NOMO-1 treated with dmso at 0.1 percent for 144 hours (cell line): Measurements from ENCODE around the gene DOCK3.
"Not testable (repeated sequence)": the region's sequence is repeated elsewhere in the genome, so short reads cannot be mapped to it uniquely, and the experiment has no call there.

Experiments
- DNase-seq: peaks from one replicate; lab custom pipeline; 2025; ENCODE audit not compliant: unreplicated experiment; lab: John Stamatoyannopoulos, UW

DOCK3 gene

DNA sequence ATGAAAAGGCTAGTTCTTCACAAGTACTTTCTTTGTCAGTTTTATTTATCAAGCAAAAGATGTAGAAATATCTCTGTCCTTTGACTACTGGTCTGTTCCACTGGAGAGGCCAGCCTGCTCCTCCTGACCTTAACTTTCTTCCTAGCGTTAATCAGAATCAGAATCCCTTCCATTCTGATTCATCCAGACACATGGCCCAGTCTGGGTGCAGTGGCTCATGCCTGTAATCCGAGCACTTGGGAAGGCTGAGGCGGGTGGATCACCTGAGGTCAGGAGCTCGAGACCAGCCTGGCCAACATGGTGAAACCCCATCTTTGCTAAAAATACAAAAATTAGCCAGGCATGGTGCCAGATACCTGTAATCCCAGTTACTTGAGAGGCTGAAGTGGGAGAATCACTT is 678.4 kb downstream of the DOCK3 start:
- DNase-seq = no peak

DNA sequence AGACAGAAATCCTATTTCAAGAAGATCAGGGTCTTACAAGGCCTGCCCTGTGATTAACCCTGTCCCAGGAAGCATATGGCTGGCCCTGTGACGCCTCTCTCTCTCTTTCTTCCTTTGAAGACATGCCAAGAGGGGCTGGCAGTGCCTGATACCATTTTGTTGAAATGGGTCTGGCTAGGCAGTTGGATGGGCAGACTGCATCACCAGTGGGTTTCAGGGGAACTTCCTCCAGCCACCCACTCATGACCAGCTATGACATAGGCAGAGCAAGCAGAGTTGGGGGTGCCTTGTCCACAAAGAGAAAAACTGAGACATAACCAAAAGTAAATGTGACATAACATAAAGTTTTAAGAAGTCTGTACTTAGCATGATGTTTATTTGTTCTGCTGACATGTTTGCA is 679.0 kb downstream of the DOCK3 start:
- no peak for DNase-seq

DNA sequence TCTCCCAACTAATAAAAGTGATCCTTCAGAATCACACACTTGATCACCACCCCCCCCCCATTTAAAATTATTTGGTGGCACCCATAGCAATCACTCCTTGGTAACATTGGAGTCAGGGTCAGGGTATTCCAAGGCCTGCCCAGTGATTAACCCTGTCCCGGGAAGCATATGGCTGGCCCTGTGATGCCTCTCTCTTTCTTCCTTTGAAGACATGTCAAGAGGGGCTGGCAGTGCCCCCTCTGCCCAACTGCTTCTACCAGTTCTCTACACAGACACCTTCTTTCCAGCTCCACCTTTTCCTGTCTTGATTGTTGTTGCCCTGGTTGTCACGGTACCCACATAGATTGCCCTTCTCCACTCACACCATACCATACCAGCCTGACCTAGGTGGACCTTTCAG is 679.4 kb downstream of the DOCK3 start:
- no peak for DNase-seq

DNA sequence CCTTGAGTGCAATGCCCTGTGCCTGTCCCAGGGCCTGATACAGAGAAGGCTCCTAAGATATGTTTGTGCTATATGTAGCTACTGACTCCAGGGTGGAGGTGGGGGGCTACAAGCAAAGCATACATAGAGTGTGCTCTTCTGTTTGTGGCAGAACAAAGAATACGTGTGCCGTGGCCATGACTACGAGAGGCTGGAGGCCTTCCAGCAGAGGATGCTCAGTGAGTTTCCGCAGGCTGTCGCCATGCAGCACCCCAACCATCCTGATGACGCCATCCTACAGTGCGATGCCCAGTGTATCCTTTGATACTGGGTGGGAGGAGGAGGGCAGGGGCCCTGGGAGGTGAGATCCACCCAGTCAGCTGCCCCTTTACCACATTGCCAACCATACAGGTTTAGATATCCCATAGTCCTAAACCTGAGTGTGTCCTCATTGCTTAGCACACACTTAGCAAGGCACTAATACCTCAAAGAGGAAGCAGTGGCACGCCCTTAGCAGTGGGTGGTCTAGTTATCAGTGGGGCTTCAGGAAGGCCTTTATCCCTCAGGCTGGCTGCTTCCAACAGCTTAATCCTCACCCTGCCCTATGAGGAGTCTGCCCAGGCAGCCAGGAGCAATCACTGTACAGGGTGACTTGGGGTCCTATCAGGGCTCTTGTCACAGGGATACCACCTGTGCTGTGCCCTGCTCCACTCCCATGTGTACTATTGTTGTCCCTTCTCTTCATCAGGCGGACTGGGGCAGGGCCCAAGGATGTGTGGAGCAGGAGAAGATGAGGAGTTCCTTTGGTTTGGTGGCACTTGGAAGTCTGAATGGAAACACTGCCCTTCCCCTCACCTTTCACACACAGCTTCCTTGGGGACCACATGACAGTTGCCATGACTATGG is 680.2 kb downstream of the DOCK3 start:
- DNase-seq = no peak

DNA sequence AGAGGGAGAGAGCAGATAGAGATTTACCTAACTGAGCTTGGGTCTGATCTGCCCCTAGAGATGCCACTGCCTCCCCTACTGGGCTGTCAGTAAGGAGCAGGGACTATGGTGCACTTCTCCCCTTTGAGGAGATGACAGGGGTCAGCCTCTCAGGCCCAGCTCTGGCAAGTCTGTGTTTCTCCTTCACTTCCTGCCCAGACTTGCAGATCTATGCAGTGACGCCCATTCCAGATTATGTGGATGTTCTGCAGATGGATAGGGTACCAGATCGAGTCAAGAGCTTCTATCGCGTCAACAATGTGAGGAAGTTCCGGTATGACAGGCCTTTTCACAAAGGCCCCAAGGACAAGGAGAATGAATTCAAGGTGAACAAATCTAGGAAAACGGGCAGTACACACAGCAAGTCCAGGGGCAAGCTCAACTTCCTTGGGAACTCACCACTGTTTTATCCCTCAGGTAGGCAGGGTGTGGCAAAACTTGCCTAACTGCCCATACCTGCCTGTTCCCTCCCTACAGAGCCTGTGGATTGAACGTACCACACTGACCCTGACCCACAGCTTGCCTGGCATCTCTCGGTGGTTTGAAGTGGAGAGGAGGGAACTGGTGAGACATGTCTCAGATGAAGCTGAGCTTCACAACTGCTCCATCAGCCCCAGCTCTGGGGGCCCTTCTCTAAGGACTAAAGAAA is 681.3 kb downstream of the DOCK3 start:
- DNase-seq = no peak

DNA sequence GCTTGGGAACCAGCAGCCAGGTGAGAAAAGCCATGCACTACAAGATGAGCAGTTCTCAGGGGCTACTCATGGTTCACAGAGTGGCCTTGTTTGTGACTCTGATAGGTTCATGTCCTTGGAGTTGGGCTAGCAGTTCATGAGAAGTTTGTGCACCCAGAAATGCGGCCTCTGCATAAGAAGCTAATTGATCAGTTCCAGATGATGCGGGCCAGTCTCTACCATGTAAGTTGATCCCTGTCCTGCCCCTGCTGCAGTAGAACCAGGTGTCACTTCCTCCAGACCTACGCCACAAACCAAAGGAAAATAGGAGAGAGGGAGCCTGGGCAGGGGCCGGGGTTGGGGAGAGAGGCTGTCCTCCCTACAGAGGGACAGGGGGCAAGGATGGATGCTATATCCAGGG is 683.1 kb downstream of the DOCK3 start:
- no peak for DNase-seq

DNA sequence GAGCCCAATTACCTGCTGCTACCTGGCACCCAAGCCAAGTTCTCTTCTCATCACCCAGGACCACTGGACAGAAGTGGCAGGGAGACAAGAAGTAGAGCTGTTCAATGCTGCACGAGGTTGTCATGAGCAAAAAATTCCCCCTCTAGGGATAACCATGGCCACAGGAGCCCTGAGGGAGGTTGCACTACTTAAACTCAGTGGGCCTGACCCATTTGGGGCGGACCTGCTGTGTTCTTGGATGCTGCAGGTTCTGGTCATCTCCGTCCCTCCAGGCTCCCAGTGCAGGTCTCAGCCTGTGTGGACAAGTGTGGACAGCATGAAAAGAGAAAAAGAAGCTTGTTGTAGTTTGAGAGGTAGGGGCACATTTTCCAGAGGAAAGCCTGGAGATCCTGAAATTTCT is 684.3 kb downstream of the DOCK3 start:
- no peak for DNase-seq

DNA sequence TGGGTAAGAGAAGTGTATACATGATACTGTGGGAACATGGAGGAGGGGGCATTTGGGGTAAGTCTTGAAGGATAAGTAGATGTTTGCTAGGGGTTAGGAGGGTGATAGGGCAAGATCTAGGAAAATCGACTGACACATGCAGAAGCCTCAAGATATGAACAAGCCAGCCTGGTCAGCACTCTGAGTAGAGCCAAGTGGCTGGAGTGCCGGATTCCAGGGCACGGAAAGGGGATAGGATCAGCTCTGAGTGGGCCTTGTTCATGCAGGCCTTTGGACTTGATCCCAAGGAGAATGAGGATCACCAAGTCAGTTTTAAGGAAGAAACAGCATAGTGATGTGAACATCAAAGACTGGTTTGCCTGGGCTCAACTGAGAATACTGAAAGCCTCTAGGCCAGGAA is 686.1 kb downstream of the DOCK3 start:
- no peak for DNase-seq

DNA sequence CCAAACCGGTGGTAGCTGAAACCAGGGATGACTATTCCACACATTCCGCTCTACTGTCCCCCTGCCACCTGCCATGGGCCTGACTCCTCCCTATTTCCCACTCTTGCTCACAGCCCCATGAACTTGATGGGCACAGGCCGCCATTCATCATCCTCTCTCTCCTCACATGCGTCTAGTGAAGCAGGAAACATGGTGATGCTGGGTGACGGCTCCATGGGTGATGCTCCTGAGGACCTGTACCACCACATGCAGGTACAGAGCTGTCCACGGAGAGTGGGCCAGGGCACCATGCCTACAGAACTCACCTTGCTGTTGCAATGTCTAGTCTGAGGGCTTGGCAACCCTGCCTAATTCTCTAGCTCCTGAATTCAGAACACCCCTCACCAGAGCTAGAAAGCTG is 687.0 kb downstream of the DOCK3 start:
- DNase-seq = no peak

DNA sequence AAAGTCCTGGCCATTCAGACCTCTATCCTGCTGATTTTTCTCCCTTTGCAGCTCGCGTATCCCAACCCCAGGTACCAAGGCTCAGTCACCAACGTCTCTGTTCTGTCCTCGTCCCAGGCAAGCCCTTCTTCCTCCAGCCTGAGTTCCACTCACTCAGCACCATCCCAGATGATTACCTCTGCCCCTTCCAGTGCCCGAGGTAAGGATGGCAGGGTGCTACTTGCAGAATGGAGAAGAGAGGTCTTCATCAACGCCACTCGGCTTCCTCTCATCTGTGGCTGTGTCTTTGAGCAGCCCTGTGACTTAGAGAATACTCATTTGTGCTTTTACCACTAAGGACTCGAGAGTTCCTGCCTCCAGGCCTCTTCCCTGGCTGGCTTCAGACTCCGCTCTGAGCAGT is 687.7 kb downstream of the DOCK3 start:
- no peak for DNase-seq

DNA sequence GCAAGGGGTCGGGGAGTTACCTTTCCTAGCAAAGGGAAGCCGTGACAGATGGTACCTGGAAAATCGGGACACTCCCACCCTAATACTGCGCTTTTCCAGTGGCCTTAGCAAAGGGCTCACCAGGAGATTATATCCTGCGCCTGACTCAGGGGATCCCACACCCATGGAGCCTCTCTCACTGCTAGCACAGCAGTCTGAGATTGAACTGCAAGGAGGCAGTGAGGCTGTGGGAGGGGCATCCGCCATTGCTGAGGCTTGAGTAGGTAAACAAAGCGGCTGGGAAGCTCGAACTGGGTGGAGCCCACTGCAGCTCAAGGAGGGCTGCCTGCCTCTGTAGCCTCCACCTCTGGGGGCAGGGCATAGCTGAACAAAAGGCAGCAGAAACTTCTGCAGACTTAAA is 693.5 kb downstream of the DOCK3 start:
- DNase-seq = not testable (repeated sequence)

DNA sequence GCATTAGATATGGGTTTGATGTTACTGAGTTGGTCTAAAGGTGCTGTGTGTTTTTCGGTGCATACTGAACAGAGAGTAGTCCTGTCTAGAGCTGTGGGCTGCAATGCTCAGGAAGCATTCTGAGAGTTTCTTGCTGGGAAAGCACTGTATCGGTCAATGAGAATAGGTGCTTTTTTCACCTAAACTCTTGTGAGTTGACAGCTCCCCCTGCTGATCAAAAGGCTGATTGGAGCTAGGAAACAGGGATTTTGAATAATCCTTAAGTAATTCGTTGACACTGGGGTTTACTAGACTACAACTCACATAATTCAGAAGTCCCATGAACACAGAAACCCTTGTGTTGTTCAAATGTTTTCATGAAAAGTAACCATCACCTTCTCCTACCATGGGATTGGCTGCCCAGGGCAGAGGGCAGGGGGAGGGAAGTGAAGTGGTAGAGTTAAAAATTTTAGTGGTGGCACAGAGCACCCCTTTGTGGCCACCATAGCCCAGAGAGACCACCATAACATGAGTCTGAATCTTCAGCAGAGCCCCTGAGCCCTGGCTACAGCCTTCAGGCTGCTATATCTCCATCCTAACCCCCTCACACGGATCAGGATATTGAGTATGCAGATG is 697.3 kb downstream of the DOCK3 start:
- no peak for DNase-seq

DNA sequence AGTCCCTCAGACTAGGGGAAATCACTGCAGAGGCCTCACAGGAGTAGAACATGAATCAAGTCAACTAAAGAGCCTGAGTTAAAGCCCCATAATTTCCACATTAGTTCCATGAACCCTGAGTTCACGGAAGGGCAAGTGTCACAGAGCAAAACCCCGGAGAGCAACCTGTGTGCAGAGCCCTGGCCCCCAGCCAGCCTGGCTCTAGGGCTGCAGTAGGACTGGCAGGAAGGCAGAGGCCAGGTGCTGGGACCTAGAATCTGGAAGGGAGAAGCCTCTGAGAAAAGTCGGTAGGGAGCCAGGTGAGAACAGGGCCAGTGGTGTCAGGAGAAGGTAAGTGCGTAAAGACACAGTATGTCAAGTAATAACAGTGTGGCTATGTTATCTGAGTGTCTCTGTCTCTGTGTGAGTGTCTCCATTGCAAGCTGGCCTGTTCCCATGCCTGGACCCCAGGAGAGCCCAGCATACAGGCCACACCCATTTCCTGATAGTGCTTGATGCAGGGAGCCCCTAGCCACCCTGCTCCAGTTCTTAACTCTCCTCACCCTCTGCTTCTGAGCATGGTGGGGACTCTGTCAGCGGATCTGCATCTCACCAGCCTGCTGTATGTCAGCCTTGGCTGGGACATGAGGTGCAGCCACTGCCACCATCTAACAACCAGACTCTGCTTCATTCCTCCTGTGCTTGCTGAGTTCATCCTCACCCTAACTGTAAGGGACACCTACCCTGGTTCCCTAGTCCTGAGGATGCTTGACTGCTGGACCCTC is 699.1 kb downstream of the DOCK3 start:
- DNase-seq = no peak

DNA sequence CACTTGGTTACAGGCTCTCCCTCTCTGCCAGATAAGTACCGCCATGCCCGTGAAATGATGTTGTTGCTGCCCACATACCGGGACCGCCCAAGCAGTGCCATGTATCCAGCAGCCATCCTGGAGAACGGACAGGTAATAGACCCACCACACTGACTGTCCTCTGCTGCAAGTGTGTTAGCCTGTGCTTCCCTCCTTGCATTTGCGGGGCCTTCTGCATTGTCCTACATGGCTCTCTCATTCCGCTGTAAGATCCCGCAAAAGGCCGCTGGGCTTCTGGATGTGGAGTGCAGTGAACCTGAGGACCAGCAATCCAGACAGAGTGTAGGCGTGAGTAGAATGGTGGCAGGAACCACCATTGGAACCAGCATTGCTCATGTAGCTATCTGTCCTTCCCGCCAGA is 699.7 kb downstream of the DOCK3 start:
- DNase-seq = no peak

DNA sequence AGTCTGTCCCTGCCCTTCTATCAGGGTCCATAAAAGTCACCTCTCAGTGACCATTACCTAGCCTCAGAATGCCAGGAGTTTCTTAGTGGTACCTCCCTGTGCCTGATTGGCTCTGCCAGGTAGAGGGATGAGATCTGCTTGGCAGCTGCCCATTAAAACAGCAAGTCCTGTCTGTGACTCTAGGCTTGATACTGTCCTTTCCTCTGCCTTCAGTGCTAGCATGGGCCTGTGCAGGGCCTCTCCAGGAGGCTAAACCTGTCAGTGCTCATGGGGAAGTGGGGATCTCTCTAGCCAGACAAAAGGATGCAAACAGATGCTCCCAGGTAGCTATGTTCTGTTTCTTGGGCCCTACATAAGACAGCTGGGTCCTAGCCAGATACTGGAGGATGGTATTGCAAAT is 700.4 kb downstream of the DOCK3 start:
- no peak for DNase-seq

DNA sequence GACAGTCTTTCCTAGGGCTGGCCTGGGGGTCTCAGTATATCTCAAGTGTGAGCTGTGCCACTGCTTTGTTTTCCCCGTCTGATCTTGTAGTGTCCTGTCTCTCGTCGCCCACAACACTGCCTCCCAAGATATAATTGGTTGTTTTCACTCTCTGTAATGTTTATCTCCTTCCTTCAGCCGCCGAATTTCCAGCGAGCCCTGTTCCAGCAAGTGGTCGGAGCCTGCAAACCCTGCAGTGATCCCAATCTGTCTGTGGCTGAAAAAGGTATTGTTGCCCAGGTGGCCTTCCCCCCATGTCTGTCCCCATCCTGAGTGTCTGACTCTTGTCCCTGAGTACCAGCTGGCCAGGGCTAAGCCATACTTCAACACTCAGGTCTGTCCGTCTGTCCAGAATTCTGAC is 700.8 kb downstream of the DOCK3 start:
- DNase-seq = no peak

DNA sequence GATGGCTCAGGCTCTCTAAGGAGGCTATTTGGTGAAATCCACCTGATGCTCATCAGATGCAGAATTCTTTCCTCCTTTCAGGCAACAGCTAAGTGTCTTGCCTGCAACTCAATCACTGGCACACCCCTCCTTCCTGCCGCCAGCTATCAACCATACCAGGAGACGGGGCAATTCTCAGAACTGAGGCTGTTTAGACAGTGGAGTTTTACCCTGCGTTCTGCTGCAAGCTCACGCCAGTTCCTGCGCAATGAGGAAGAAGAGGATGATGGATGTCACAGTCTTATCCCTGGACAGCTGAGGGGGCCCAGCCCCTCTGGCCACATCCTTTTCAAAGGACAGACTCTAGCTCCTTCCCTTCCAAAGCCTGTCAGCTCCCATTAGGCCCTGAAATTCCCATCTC is 703.3 kb downstream of the DOCK3 start:
- no peak for DNase-seq

DNA sequence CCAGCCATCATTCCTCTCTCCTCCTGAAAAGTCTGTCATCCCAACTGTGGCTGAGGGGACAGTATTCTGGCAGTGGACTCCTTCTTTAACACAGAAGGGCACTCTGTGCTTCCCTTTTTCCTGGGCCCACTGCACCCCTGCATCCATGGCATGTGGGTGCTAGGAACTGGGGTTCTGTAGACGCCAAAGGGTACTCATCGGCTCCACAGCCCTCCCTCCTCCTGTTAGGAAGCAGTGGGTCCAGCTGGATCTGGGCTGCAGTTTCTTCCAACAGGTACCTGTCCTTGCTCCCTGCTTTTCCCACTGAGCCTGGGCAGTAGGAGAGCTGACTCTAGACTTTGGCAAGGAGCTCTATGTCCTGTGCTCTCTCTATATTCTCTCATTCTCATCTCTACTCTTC is 704.0 kb downstream of the DOCK3 start:
- no peak for DNase-seq

DNA sequence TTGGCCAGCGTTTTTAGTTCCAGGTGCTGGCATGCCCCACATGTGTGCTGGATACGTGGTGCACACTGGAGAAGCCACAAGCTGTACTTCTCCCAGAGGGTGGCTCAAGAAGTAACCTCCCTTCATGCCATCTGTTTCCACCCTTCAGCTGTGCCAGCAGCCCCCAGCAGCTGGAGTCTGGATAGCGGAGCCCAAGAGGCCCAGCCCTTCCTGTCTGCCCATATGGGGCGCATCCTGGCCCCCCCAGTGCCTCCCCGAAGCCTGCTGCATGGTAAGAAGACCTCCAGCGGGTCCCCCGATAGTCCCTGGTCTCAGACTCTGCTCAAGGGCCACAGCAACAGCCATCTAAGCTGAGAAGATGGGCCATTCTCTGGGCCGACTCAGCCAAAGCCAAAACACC is 704.6 kb downstream of the DOCK3 start:
- DNase-seq = no peak

DNA sequence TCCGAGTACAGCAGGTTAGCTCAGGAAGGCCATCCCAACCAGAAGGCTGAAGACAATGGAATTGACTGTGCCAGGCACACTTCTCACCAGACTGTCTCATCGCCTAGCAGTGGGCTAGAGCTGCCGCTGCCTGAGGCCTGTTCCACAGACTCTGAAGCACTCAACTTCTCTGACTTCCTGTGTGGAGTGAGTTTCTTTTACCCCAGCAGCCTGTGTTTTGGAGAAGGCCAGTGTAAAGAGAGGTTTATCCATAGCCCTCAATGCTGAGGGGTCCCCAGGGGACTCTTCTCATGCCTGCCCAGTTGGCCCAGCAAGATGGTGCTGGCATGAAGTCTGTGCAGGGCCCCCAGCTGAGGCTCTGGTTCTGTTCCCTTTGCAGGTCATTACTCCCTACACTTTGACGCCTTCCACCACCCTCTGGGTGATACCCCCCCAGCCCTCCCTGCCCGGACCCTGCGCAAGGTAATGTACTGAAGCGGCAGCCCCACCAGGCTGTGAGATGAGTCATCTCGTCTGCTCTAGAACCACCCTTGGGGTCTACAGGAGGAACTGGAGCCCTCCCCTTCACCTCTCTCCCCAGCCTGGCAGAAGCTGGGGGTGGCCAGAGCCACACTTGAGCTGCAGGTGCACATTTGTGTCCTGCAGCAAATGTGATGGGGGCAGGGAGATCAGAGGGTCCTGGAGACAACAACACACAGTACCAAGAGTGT is 705.2 kb downstream of the DOCK3 start:
- no peak for DNase-seq
